ENCODE results near the gene NKTR.

The NKTR gene

GRCh38 chr3:42683875-42684598, 83.6 kb downstream of the NKTR start:
- DNase-seq = no peak

GRCh38 chr3:42684632-42685362, 84.3 kb downstream of the NKTR start:
- DNase-seq = no peak

- no peak for DNase-seq
Measured at GRCh38 chr3:42685363-42685881, 84.9 kb downstream of the NKTR start, which contains the start of gene KLHL40. TSS of gene KLHL40 (plus strand) at chr3:42685537. CDS start at chr3:42685619, 82 bp downstream.

GRCh38 chr3:42685891-42686820, 85.7 kb downstream of the NKTR start:
- no peak for DNase-seq

- DNase-seq = no peak
Measured at GRCh38 chr3:42686832-42687650, 86.6 kb downstream of the NKTR start.

- DNase-seq = no peak
Measured at GRCh38 chr3:42688016-42688415, 87.5 kb downstream of the NKTR start.

GRCh38 chr3:42688487-42689420, 88.3 kb downstream of the NKTR start:
- no peak for DNase-seq

- DNase-seq = no peak
Measured at GRCh38 chr3:42689421-42690014, 89.0 kb downstream of the NKTR start.

GRCh38 chr3:42690191-42690590, 89.7 kb downstream of the NKTR start:
- no peak for DNase-seq

GRCh38 chr3:42690766-42691680, 90.5 kb downstream of the NKTR start:
- no peak for DNase-seq

GRCh38 chr3:42691816-42692666, 91.6 kb downstream of the NKTR start:
- DNase-seq = no peak

- no peak for DNase-seq
Measured at GRCh38 chr3:42692667-42693529, 92.4 kb downstream of the NKTR start.

GRCh38 chr3:42693530-42693930, 93.0 kb downstream of the NKTR start:
- DNase-seq = no peak

- DNase-seq = no peak
Measured at GRCh38 chr3:42694366-42694765, 93.9 kb downstream of the NKTR start.

GRCh38 chr3:42696356-42697288, 96.1 kb downstream of the NKTR start:
- no peak for DNase-seq

Data from NCI-H2107 (cell line).